ENCODE results near the gene PLA2G4F.

Gene PLA2G4F

DNA sequence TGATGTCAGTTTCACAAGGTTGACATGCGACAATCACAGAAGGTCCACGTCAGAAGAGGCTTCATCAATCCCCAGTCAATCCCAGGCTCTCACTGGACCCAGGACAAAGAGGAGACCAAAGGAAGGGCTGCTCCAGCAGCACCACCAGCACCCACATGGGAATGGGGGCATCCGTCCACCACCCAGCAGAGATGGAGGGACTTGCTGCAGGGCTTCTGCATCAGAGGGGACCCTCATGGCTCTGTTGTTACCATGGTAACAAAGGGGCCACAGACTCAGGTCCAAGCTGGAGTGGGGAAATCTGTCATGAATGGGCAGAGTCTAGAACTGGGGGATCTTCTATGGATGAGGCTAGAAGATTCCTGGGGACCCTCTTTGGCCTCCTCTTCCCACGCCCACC lies 13.1 kb downstream of the PLA2G4F start:
- DNase-seq (ENCODE audit: extremely low read depth, low read depth), result no peak
- TF ChIP-seq, protein P1, sequence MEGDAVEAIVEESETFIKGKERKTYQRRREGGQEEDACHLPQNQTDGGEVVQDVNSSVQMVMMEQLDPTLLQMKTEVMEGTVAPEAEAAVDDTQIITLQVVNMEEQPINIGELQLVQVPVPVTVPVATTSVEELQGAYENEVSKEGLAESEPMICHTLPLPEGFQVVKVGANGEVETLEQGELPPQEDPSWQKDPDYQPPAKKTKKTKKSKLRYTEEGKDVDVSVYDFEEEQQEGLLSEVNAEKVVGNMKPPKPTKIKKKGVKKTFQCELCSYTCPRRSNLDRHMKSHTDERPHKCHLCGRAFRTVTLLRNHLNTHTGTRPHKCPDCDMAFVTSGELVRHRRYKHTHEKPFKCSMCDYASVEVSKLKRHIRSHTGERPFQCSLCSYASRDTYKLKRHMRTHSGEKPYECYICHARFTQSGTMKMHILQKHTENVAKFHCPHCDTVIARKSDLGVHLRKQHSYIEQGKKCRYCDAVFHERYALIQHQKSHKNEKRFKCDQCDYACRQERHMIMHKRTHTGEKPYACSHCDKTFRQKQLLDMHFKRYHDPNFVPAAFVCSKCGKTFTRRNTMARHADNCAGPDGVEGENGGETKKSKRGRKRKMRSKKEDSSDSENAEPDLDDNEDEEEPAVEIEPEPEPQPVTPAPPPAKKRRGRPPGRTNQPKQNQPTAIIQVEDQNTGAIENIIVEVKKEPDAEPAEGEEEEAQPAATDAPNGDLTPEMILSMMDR (IDR thresholded peaks at IDR 0.05; ENCODE audit: low read depth, low read length), result no peak

DNA sequence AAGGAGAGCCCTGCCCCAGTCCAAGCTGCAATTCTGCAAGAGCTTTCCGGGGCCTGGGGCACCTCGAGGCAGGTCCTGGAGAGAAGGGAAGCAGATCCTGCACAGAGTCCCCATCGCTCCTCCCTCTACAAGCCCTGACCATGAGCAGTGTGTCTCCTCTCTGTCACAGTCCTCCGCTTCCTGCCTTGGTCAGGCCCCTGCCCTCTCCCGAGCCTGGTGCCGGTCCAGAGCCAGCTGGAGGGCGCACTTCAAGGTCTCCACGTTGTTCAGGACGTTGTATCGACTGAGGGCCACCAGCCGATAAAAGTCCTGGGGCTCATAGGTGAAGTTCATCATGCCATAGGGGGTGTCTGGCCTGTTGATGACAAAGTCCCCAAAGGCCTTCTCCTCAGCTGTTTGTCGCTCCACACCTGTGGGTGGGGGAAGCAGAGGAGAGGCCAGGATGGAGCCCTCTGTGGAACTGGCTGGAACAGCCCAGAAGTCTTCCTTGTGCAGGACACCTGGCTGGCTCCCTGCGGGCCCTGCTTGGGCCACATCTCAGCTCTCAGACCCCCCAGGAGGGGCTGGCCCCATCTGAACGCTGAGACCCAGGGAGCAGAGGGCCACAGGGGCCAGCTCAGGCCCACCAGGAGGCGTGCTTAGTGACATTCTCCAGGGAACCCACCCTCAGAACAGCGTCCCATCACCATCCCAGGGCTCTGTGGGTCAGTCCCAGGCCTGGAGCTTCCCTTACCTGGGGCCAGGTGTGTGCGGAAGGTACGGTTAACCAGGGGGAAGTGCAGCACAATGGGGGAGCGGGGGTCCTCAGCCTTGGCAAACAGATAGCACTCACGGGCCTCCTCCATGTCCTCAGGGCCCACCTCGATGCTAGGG lies 14.4 kb downstream of the PLA2G4F start:
- DNase-seq (ENCODE audit: extremely low read depth, low read depth), result no peak
- TF ChIP-seq, protein P1 (IDR thresholded peaks at IDR 0.05; ENCODE audit: low read depth, low read length), result no peak

DNA sequence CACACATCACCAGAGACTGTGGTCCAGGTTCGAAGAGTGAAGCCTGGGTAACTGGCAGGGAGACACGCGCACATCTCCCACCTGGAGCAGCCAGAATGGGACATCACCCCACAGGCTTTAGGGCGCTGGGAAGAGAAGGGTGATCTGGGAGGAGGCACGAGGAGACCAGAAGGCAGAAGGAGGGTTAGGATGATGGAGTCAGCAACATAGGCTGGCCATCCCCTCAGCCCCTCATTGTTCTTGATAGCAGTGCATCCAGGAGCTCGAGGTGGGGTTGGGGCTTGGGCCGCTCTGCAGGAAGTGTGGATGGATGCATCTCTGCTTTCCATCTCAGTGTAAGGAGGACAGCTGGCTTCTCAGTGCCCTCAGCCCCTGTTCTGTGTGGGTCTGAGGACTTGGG lies 15.2 kb downstream of the PLA2G4F start:
- TF ChIP-seq, protein P1 (IDR thresholded peaks at IDR 0.05; ENCODE audit: low read depth, low read length), result no peak
- no peak for DNase-seq (ENCODE audit: extremely low read depth, low read depth)

- no peak for DNase-seq (ENCODE audit: extremely low read depth, low read depth)
- TF ChIP-seq, protein P1 (IDR thresholded peaks at IDR 0.05; ENCODE audit: low read depth, low read length), result no peak
These were observed 15.9 kb downstream of the PLA2G4F start for GRCh38 chr15:42140383-42141070.

- TF ChIP-seq, protein P1 (IDR thresholded peaks at IDR 0.05; ENCODE audit: low read depth, low read length), result no peak
These were observed 16.8 kb downstream of the PLA2G4F start for GRCh38 chr15:42139596-42139995.

DNA sequence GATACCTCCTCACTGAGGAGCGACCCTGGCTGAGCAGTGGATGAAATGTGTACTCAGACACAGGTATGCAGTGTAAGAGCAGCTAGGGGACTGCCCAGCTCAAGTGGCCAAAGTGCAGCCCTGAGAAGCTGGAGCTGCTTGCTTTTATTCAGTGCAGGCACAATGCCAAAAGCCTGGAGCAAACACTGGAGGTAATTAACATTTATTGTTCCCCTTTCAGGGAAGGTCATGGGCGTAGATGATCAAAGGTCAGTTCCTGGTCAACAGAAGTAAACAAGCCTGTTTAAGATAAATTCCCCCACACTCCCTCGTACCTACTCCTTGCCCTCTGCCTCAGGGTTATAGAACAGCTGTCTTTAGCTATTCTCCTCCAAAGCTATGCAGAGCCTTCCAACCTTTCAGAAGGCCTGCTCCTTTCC lies 17.5 kb downstream of the PLA2G4F start:
- DNase-seq (ENCODE audit: extremely low read depth, low read depth), result no peak
- TF ChIP-seq, protein P1 (IDR thresholded peaks at IDR 0.05; ENCODE audit: low read depth, low read length), result no peak

More at GRCh38 chr15:42139596-42139995, 16.8 kb downstream of the PLA2G4F start:
- no peak for DNase-seq (ENCODE audit: extremely low read depth, low read depth)

DNA sequence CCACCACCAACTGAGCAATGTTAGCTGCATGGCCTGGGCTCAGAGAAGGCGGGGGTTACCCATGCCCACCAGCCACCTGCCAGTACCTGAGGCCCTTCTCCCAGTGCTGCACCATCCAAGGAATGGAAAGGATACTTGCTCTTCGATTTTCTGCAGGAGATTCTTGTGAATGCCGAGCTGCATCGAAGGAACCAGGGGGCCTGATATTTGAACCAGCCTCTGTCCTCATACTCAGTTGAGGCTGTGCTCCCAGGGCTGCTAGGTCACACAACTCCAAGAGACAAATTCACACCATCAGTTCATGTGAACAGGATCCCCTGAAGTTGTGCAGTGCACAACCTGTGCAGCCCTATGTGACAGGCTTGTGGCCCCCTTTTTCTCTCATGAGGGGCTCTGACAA lies 18.0 kb downstream of the PLA2G4F start:
- DNase-seq (ENCODE audit: extremely low read depth, low read depth), result no peak
- TF ChIP-seq, protein P1 (IDR thresholded peaks at IDR 0.05; ENCODE audit: low read depth, low read length), result no peak
